ENCODE results near the gene GLE1.
"Not testable (repeated sequence)": the region's sequence is repeated elsewhere in the genome, so short reads cannot be mapped to it uniquely, and the experiment has no call there.

Gene GLE1

DNA sequence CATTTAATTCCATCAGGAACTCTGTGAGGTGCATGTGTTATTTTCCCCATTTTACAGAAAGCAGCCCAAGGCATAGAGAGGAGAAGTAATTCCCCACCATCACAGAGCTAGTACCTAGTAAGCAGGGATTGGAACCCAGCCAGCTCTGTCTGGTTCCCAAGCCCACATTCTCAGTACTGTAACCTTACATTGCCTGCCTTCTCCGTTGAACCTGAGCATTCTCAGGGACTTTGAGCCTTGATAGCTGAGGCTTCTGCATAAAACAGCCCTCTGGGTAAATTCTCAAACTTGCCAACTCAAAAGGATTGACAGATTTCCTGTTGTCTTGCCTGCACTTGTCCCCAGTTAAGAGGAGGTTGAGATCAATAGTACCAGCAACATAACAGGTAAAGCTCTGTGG is 9.2 kb upstream of the GLE1 start:
- H3K4me2 ChIP-seq (ENCODE audit: low read length), result no peak overlapping the region
- H3K27ac ChIP-seq, result no peak overlapping the region
- H3K4me3 ChIP-seq (ENCODE audit: low read depth, low read length), result no peak overlapping the region
- no peaks in the 10 kb centered on the region for H3K9me3 ChIP-seq (ENCODE audit: control insufficient read depth, low read length)
- TF ChIP-seq CTCF (IDR thresholded peaks at IDR 0.05), result no peak
- H3K9ac ChIP-seq, result no peak overlapping the region
- no peaks in the 10 kb centered on the region for H3K27me3 ChIP-seq (ENCODE audit: control insufficient read depth, insufficient read depth, low read length)
- H2AFZ ChIP-seq, result no peak overlapping the region
- no peaks in the 10 kb centered on the region for H3K36me3 ChIP-seq (ENCODE audit: control insufficient read depth, insufficient read depth, low read length)
- no peaks in the 10 kb centered on the region for H3K4me1 ChIP-seq
- no peaks in the 10 kb centered on the region for H3K79me2 ChIP-seq

DNA sequence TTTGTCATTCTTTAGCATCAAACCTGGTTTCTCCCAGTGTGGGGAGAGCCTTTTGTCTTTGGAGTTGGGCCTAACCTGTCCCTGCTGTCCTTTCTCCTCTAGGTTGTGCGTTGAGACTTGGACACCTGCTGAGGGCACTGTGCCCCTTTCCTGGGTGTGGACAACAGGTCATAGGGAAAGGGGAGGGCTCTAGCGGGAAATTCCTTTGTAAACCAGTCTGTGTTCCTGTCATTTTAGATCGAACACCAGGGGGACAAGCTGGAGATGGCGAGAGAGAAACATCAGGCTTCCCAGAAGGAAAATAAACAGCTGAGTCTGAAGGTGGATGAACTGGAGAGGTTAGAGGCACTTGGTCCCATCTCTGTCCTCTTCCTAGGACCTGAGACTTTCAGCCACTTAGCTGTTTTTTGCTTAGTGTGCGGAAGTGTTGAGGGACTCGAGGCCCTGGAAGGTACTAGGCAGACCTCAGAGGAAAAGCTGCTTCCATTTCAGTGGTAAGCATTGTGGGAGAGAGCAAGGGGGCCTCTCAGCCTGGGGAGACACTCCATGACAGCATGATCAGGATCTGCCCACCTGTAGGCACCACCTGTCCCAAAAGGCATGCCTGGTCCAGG is 8.6 kb upstream of the GLE1 start:
- Histone ChIP-seq H3K79me2 (no peaks in the 10 kb centered on the region), H3K27me3 (ENCODE audit: control insufficient read depth, insufficient read depth, low read length) (no peaks in the 10 kb centered on the region), H2AFZ (no peak overlapping the region), H3K4me1 (no peaks in the 10 kb centered on the region), H3K9ac (no peak overlapping the region), H3K4me2 (ENCODE audit: low read length) (no peak overlapping the region), H3K4me3 (ENCODE audit: low read depth, low read length) (no peak overlapping the region), H3K36me3 (ENCODE audit: control insufficient read depth, insufficient read depth, low read length) (no peaks in the 10 kb centered on the region), H3K27ac (no peak overlapping the region), H3K9me3 (ENCODE audit: control insufficient read depth, low read length) (no peaks in the 10 kb centered on the region)
- TF ChIP-seq CTCF (IDR thresholded peaks at IDR 0.05), result no peak

GRCh38 chr9:128497824-128498610 is 6.5 kb upstream of the GLE1 start:
- Histone ChIP-seq H3K4me3 (ENCODE audit: low read depth, low read length) (no peak overlapping the region), H3K4me2 (ENCODE audit: low read length) (no peak overlapping the region), H3K27ac (no peak overlapping the region), H3K4me1 (no peaks in the 10 kb centered on the region), H3K27me3 (ENCODE audit: control insufficient read depth, insufficient read depth, low read length) (no peaks in the 10 kb centered on the region), H3K9ac (no peak overlapping the region), H3K36me3 (ENCODE audit: control insufficient read depth, insufficient read depth, low read length) (no peaks in the 10 kb centered on the region), H3K79me2 (no peaks in the 10 kb centered on the region), H3K9me3 (ENCODE audit: control insufficient read depth, low read length) (no peaks in the 10 kb centered on the region), H2AFZ (no peak overlapping the region)
- no peak for TF ChIP-seq CTCF (IDR thresholded peaks at IDR 0.05)

DNA sequence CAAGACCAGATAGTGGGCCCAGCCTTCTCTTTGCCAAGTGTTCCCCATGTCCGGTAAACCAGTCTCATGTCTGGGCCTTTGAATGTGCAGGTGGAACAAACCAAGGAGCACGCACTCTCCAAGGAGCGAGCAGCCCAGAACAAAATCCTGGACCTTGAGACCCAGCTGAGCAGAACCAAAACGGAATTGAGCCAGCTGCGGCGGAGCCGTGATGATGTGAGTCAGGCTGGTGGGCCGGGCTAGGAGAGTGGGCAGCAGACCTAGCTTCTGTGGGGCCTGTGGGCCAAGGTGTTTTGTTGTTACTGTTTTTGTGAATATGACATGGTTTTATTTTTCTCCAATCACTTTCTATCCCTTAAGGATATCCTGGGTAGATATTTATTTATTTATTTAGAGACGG is 5.6 kb upstream of the GLE1 start:
- H3K4me2 ChIP-seq (ENCODE audit: low read length), result no peak overlapping the region
- no peaks in the 10 kb centered on the region for H3K36me3 ChIP-seq (ENCODE audit: control insufficient read depth, insufficient read depth, low read length)
- H3K4me1 ChIP-seq, result no peaks in the 10 kb centered on the region
- H3K9ac ChIP-seq, result no peak overlapping the region
- no peak for TF ChIP-seq CTCF (IDR thresholded peaks at IDR 0.05)
- no peaks in the 10 kb centered on the region for H3K27me3 ChIP-seq (ENCODE audit: control insufficient read depth, insufficient read depth, low read length)
- H3K4me3 ChIP-seq (ENCODE audit: low read depth, low read length), result no peak overlapping the region
- no peaks in the 10 kb centered on the region for H3K9me3 ChIP-seq (ENCODE audit: control insufficient read depth, low read length)
- H2AFZ ChIP-seq, result no peak overlapping the region
- no peak overlapping the region for H3K27ac ChIP-seq
- no peaks in the 10 kb centered on the region for H3K79me2 ChIP-seq

GRCh38 chr9:128499920-128500319 is 4.6 kb upstream of the GLE1 start:
- no peak overlapping the region for H2AFZ ChIP-seq
- H3K36me3 ChIP-seq (ENCODE audit: control insufficient read depth, insufficient read depth, low read length), result no peaks in the 10 kb centered on the region
- no peak overlapping the region for H3K9ac ChIP-seq
- H3K27ac ChIP-seq, result no peak overlapping the region
- TF ChIP-seq CTCF (IDR thresholded peaks at IDR 0.05), result no peak
- no peak overlapping the region for H3K4me2 ChIP-seq (ENCODE audit: low read length)
- H3K9me3 ChIP-seq (ENCODE audit: control insufficient read depth, low read length), result no peaks in the 10 kb centered on the region
- H3K4me1 ChIP-seq, result no peaks in the 10 kb centered on the region
- no peak overlapping the region for H3K4me3 ChIP-seq (ENCODE audit: low read depth, low read length)
- no peaks in the 10 kb centered on the region for H3K79me2 ChIP-seq
- no peaks in the 10 kb centered on the region for H3K27me3 ChIP-seq (ENCODE audit: control insufficient read depth, insufficient read depth, low read length)

GRCh38 chr9:128503415-128503825 is 1.1 kb upstream of the GLE1 start:
- H3K36me3 ChIP-seq (ENCODE audit: control insufficient read depth, insufficient read depth, low read length); H2AFZ ChIP-seq; H3K27ac ChIP-seq; H3K27me3 ChIP-seq (ENCODE audit: control insufficient read depth, insufficient read depth, low read length); H3K4me3 ChIP-seq (ENCODE audit: low read depth, low read length); H3K9ac ChIP-seq; H3K9me3 ChIP-seq (ENCODE audit: control insufficient read depth, low read length); H3K79me2 ChIP-seq; H3K4me2 ChIP-seq (ENCODE audit: low read length); H3K4me1 ChIP-seq: not testable (repeated sequence)
